Measurements from ENCODE around the gene XRCC3.

The XRCC3 gene

GRCh38 chr14:103700753-103701490 lies 14.3 kb downstream of the XRCC3 start:
- no peak overlapping the region for H3K4me3 ChIP-seq (ENCODE audit: low read depth, low read length)
- TF ChIP-seq CTCF (IDR thresholded peaks at IDR 0.05; ENCODE audit: borderline replicate concordance, insufficient read depth, low read depth, low read length): no peak

- H3K4me3 ChIP-seq (ENCODE audit: low read depth, low read length): no peak overlapping the region
Observed at GRCh38 chr14:103699901-103700752, 15.1 kb downstream of the XRCC3 start.

GRCh38 chr14:103699261-103699661 lies 16.0 kb downstream of the XRCC3 start:
- no peak for TF ChIP-seq CTCF (IDR thresholded peaks at IDR 0.05; ENCODE audit: borderline replicate concordance, insufficient read depth, low read depth, low read length)
- no peak overlapping the region for H3K4me3 ChIP-seq (ENCODE audit: low read depth, low read length)

More at GRCh38 chr14:103699901-103700752, 15.1 kb downstream of the XRCC3 start:
- no peak for TF ChIP-seq CTCF (IDR thresholded peaks at IDR 0.05; ENCODE audit: borderline replicate concordance, insufficient read depth, low read depth, low read length)

GRCh38 chr14:103698380-103699260 lies 16.6 kb downstream of the XRCC3 start:
- TF ChIP-seq CTCF (IDR thresholded peaks at IDR 0.05; ENCODE audit: borderline replicate concordance, insufficient read depth, low read depth, low read length): no peak
- H3K4me3 ChIP-seq (ENCODE audit: low read depth, low read length): no peak overlapping the region

GRCh38 chr14:103697603-103698379 lies 17.5 kb downstream of the XRCC3 start:
- no peak overlapping the region for H3K4me3 ChIP-seq (ENCODE audit: low read depth, low read length)
- no peak for TF ChIP-seq CTCF (IDR thresholded peaks at IDR 0.05; ENCODE audit: borderline replicate concordance, insufficient read depth, low read depth, low read length)

GRCh38 chr14:103697206-103697602 lies 18.0 kb downstream of the XRCC3 start:
- no peak overlapping the region for H3K4me3 ChIP-seq (ENCODE audit: low read depth, low read length)

More at GRCh38 chr14:103697206-103697602, 18.0 kb downstream of the XRCC3 start:
- no peak for TF ChIP-seq CTCF (IDR thresholded peaks at IDR 0.05; ENCODE audit: borderline replicate concordance, insufficient read depth, low read depth, low read length)

Data from GM12875 (cell line).